Neural progenitor cell (in vitro differentiated cells): ENCODE results near the gene HVCN1. TPM values are rescaled to one million over a fixed set of nuclear protein-coding genes. Genes with fewer than 3 reads are reported as not detected.

Experiments
- DNase-seq: peaks from one replicate; pipeline ENCODE4 v3.0.0-alpha.2; 2016; ENCODE audit warnings: low spot score
- H2AFZ ChIP-seq: fragments of 200-600 bp; sonication (generic); replicated peaks from 2 replicates; pipeline ENCODE4 v1.6.1; 2016; ENCODE audit warnings: antibody characterized with exemption
- H3F3A ChIP-seq: fragments of 200-600 bp; sonication (generic); 2 replicates; pipeline ENCODE4 v1.6.1; 2016; ENCODE audit warnings: antibody characterized with exemption, low read depth
- H3K27ac ChIP-seq: fragments of 200-600 bp; sonication (generic); 2 replicates; pipeline ENCODE4 v1.5.1; 2016; ENCODE audit warnings: mild to moderate bottlenecking
- H3K27me3 ChIP-seq: fragments of 200-600 bp; sonication (generic); 2 replicates; pipeline ENCODE4 v1.6.1; 2016; ENCODE audit warnings: mild to moderate bottlenecking, moderate library complexity
- H3K36me3 ChIP-seq: fragments of 200-600 bp; sonication (generic); 2 replicates; pipeline ENCODE4 v1.5.1; 2016
- H3K4me1 ChIP-seq: fragments of 200-600 bp; sonication (generic); 2 replicates; pipeline ENCODE4 v1.6.1; 2016; ENCODE audit warnings: mixed run types
- H3K4me2 ChIP-seq: fragments of 200-600 bp; sonication (generic); 2 replicates; pipeline ENCODE4 v1.6.1; 2016
- H3K4me3 ChIP-seq: fragments of 200-600 bp; sonication (generic); 2 replicates; pipeline ENCODE4 v1.5.1; 2016
- H3K79me2 ChIP-seq: fragments of 200-600 bp; sonication (generic); 2 replicates; pipeline ENCODE4 v1.6.1; 2016; ENCODE audit warnings: low read depth
- H3K9ac ChIP-seq: fragments of 200-600 bp; sonication (generic); 2 replicates; pipeline ENCODE4 v1.6.1; 2016
- H3K9me3 ChIP-seq: fragments of 200-600 bp; sonication (generic); 2 replicates; pipeline ENCODE4 v1.5.1; 2016; ENCODE audit warnings: low read depth
- H4K20me1 ChIP-seq: fragments of 200-600 bp; sonication (generic); 2 replicates; pipeline ENCODE4 v1.6.1; 2016; ENCODE audit warnings: low read depth
- H3K27ac Mint-ChIP-seq: 3 replicates; pipeline ENCODE4 v1.8.0; 2021; ENCODE audit warnings: mixed read lengths
- H3K27me3 Mint-ChIP-seq: 2 replicates; pipeline ENCODE4 v1.8.0; 2022; ENCODE audit warnings: low read depth, mild to moderate bottlenecking, inconsistent platforms, moderate library complexity, mixed read lengths; ENCODE audit not compliant: insufficient read depth
- H3K36me3 Mint-ChIP-seq: 3 replicates; pipeline ENCODE4 v1.8.0; 2021; ENCODE audit warnings: mixed read lengths
- H3K4me1 Mint-ChIP-seq: 3 replicates; pipeline ENCODE4 v1.8.0; 2021; ENCODE audit warnings: mixed read lengths
- H3K4me3 Mint-ChIP-seq: 3 replicates; pipeline ENCODE4 v1.8.0; 2021; ENCODE audit warnings: mild to moderate bottlenecking, moderate library complexity, mixed read lengths
- H3K9me3 Mint-ChIP-seq: 3 replicates; pipeline ENCODE4 v1.8.0; 2020; ENCODE audit warnings: mixed read lengths
- EZH2 ChIP-seq: fragments of 200-600 bp; sonication (generic); IDR thresholded peaks from 2 replicates; pipeline ENCODE4 v1.6.1; 2017; ENCODE audit warnings: antibody characterized with exemption, mild to moderate bottlenecking, moderate library complexity
- EZH2phosphoT487 ChIP-seq: fragments of 200-600 bp; sonication (generic); IDR thresholded peaks from 2 replicates; pipeline ENCODE4 v1.6.1; 2017; ENCODE audit warnings: antibody characterized with exemption
- total RNA-seq: library from RNA; depleted of rRNA; stranded (reverse); fragments of >200 nt; gene quantifications from 2 replicates; pipeline ENCODE4 v1.2.3, GENCODE V29; 2015; ENCODE audit warnings: low replicate concordance
- TF ChIP-seq, protein P1 (sequence below): fragments of 200-600 bp; sonication (generic); IDR thresholded peaks from 2 replicates; pipeline ENCODE4 v1.5.1; 2017; ENCODE audit warnings: antibody characterized with exemption, mild to moderate bottlenecking

The HVCN1 gene
- total RNA-seq, 1 donor from 2014 or later = 16.4 TPM

DNA sequence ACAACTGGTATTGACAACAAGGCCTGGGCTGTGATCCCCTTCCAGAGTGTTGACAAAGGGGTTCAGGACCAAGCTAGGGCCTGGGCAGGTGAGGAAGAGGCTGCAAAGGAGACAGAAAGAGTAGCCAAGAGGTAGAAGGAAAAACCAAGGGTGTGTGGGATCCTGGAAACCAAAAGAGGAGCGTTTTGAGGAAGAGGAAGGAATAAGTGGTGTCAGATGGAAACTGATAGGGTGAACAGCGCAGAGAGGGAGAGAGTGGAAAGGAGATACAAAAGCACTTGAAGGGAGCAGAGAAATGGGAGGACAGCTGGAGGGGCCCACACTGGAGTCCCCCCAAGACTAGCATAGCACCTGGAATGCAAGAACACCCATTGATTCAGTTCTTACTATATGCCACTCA is 8.3 kb upstream of the HVCN1 start:
- Mint-ChIP-seq H3K36me3 (no peaks in the 10 kb centered on the region), H3K9me3 (no peaks in the 10 kb centered on the region), H3K4me3 (no peak overlapping the region), H3K27me3 (peaks cover 9% of the 10 kb centered on the region), H3K4me1 (no peaks in the 10 kb centered on the region), H3K27ac (no peak overlapping the region)
- DNase-seq = no peak
- TF ChIP-seq EZH2phosphoT487 (no peak), EZH2 (no peak)
- TF ChIP-seq, protein P1, sequence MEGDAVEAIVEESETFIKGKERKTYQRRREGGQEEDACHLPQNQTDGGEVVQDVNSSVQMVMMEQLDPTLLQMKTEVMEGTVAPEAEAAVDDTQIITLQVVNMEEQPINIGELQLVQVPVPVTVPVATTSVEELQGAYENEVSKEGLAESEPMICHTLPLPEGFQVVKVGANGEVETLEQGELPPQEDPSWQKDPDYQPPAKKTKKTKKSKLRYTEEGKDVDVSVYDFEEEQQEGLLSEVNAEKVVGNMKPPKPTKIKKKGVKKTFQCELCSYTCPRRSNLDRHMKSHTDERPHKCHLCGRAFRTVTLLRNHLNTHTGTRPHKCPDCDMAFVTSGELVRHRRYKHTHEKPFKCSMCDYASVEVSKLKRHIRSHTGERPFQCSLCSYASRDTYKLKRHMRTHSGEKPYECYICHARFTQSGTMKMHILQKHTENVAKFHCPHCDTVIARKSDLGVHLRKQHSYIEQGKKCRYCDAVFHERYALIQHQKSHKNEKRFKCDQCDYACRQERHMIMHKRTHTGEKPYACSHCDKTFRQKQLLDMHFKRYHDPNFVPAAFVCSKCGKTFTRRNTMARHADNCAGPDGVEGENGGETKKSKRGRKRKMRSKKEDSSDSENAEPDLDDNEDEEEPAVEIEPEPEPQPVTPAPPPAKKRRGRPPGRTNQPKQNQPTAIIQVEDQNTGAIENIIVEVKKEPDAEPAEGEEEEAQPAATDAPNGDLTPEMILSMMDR = no peak
- Histone ChIP-seq H3F3A (no peaks in the 10 kb centered on the region), H2AFZ (no peak overlapping the region), H3K4me3 (no peak overlapping the region), H3K27ac (no peak overlapping the region), H4K20me1 (no peaks in the 10 kb centered on the region), H3K9me3 (no peaks in the 10 kb centered on the region), H3K27me3 (no peaks in the 10 kb centered on the region), H3K9ac (no peak overlapping the region), H3K79me2 (no peaks in the 10 kb centered on the region), H3K36me3 (no peaks in the 10 kb centered on the region), H3K4me2 (no peak overlapping the region), H3K4me1 (no peaks in the 10 kb centered on the region)

DNA sequence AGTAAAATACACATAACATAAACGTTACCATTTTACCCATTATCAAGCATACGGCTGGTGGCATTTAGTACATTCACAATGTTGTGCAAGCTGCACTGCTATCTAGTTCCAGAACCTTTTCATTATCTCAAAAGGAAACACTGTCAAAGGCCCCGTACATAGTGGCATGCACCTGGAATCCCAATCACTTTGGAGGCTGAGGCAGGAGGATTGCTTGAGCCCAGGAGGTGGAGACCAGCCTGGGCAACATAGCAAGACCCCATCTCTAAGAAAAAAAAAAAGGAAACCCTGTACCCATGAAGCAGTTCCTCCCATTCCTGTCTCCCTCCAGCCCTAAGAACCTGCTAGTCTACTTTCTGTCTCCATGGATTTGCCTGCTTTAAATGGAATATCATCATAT is 7.4 kb upstream of the HVCN1 start:
- Mint-ChIP-seq H3K9me3 (no peaks in the 10 kb centered on the region), H3K36me3 (no peaks in the 10 kb centered on the region), H3K4me3 (no peak overlapping the region), H3K27ac (no peak overlapping the region), H3K4me1 (no peaks in the 10 kb centered on the region), H3K27me3 (peaks cover 16% of the 10 kb centered on the region)
- no peak overlapping the region for H3K4me2 ChIP-seq
- H3K4me1 ChIP-seq = no peaks in the 10 kb centered on the region
- no peaks in the 10 kb centered on the region for H3K79me2 ChIP-seq
- no peak overlapping the region for H3K27ac ChIP-seq
- no peak for TF ChIP-seq EZH2phosphoT487
- TF ChIP-seq, protein P1 = no peak
- no peak for TF ChIP-seq EZH2
- DNase-seq = no peak
- H3K4me3 ChIP-seq = no peak overlapping the region
- no peaks in the 10 kb centered on the region for H3K36me3 ChIP-seq
- no peak overlapping the region for H2AFZ ChIP-seq
- no peaks in the 10 kb centered on the region for H3K9me3 ChIP-seq
- no peaks in the 10 kb centered on the region for H4K20me1 ChIP-seq
- H3F3A ChIP-seq = no peaks in the 10 kb centered on the region
- no peak overlapping the region for H3K9ac ChIP-seq
- no peaks in the 10 kb centered on the region for H3K27me3 ChIP-seq

DNA sequence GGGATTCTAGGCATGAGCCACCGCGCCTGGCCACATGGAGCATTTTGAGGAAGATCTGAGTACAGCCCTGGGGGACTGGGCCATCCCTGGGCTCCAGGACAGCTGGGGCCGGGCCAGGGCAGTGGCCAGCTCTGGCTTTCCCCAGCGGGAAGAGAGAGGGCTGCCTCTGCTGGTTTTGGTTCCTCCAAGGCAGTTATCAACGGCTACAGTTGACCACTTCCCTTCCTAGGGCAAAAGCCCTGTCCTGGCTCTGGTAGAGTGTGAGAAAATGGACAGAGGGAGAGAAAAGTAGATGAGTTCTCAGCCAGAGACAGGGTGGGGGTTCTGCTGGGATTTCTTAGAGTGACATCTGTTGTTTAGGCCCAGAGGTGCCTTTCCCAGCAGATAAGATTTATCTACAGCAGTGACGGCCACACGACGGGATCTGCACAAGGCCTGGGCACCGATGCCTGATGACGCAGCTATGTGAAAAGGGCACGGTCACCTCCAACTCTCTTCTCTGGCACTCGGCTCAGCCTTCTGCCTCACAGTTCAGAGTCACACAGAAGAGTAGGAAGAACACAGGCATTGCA is 5.5 kb upstream of the HVCN1 start:
- Histone ChIP-seq H3K9ac (no peak overlapping the region), H3K9me3 (no peaks in the 10 kb centered on the region), H3K27ac (no peak overlapping the region), H3K4me2 (no peak overlapping the region), H4K20me1 (no peaks in the 10 kb centered on the region), H3K79me2 (no peaks in the 10 kb centered on the region), H2AFZ (no peak overlapping the region), H3K36me3 (no peaks in the 10 kb centered on the region), H3F3A (peaks cover 7% of the 10 kb centered on the region), H3K4me3 (no peak overlapping the region), H3K4me1 (peaks cover 7% of the 10 kb centered on the region), H3K27me3 (no peaks in the 10 kb centered on the region)
- Mint-ChIP-seq H3K4me3 (no peak overlapping the region), H3K27me3 (peaks cover 13% of the 10 kb centered on the region), H3K27ac (no peak overlapping the region), H3K36me3 (no peaks in the 10 kb centered on the region), H3K9me3 (no peaks in the 10 kb centered on the region), H3K4me1 (peaks cover 10% of the 10 kb centered on the region)
- TF ChIP-seq EZH2phosphoT487 = no peak
- TF ChIP-seq, protein P1 = no peak
- no peak for TF ChIP-seq EZH2
- DNase-seq = no peak
